HepG2 (cell line): ENCODE measurements around the gene LRBA. TPM values are rescaled to one million over a fixed set of nuclear protein-coding genes. Genes with fewer than 3 reads are reported as not detected.

Experiments used
- CBX2 ChIP-seq, 2 experiments: fragments of 200-600 bp in 1 of 2; sonication (generic); formaldehyde crosslinking in 1 of 2; IDR thresholded peaks; 2 replicates each; pipeline versions ENCODE4 v1.7.0 to v1.8.1; 2018 to 2022; ENCODE audit warnings: low read depth in 2 of 2, low read length in 1 of 2, mild to moderate bottlenecking in 1 of 2, missing genetic modification reagents in 1 of 2
- FOSL1 ChIP-seq: sonication (generic); formaldehyde crosslinking; IDR thresholded peaks from 2 replicates; pipeline ENCODE4 v1.9.0; 2021; ENCODE audit warnings: missing genetic modification reagents, borderline replicate concordance
- GABPB1 ChIP-seq: IDR thresholded peaks from 2 replicates; pipeline ENCODE4 v1.6.1; 2016; ENCODE audit warnings: mild to moderate bottlenecking, missing genetic modification reagents, moderate library complexity, missing compliant biosample characterization
- GPN1 ChIP-seq: sonication (generic); formaldehyde crosslinking; IDR thresholded peaks from 2 replicates; pipeline ENCODE4 v1.5.1; 2020; ENCODE audit warnings: missing genetic modification reagents, borderline replicate concordance
- HES4 ChIP-seq: sonication (generic); formaldehyde crosslinking; IDR thresholded peaks from 2 replicates; pipeline ENCODE4 v1.9.0; 2021; ENCODE audit warnings: mild to moderate bottlenecking, missing genetic modification reagents, borderline replicate concordance
- HNRNPL ChIP-seq: fragments of 200-400 bp; formaldehyde crosslinking; IDR thresholded peaks from 2 replicates; pipeline ENCODE4 v1.6.1; 2017; ENCODE audit warnings: mild to moderate bottlenecking, low read depth, low read length
- HNRNPUL1 ChIP-seq: fragments of 200-400 bp; formaldehyde crosslinking; IDR thresholded peaks from 2 replicates; pipeline ENCODE4 v1.6.1; 2017; ENCODE audit warnings: low read depth, mild to moderate bottlenecking, low read length, moderate library complexity
- MED1 ChIP-seq: sonication (generic); formaldehyde crosslinking; IDR thresholded peaks from 2 replicates; pipeline ENCODE4 v1.4.0; 2020; ENCODE audit warnings: missing genetic modification reagents
- NAIF1 ChIP-seq: sonication (generic); formaldehyde crosslinking; IDR thresholded peaks from 2 replicates; pipeline ENCODE4 v1.5.0; 2020; ENCODE audit warnings: mild to moderate bottlenecking, missing genetic modification reagents, borderline replicate concordance
- NR1H2 ChIP-seq: sonication (generic); formaldehyde crosslinking; IDR thresholded peaks from 2 replicates; pipeline ENCODE4 v1.8.1; 2022; ENCODE audit warnings: low read depth, missing genetic modification reagents, borderline replicate concordance
- NR2C2 ChIP-seq: sonication (generic); formaldehyde crosslinking; IDR thresholded peaks from 2 replicates; pipeline ENCODE4 v1.4.0; 2020; ENCODE audit warnings: missing genetic modification reagents, mild to moderate bottlenecking, moderate library complexity, borderline replicate concordance
- PCBP2 ChIP-seq: fragments of 200-400 bp; formaldehyde crosslinking; optimal IDR thresholded peaks from 2 replicates; pipeline ENCODE3; 2018; ENCODE audit warnings: low read length, low read depth; ENCODE audit not compliant: poor library complexity, severe bottlenecking
- RBM22 ChIP-seq: fragments of 200-400 bp; formaldehyde crosslinking; optimal IDR thresholded peaks from 2 replicates; pipeline ENCODE3; 2017; ENCODE audit warnings: mild to moderate bottlenecking, low read length, moderate library complexity
- U2AF2 ChIP-seq: fragments of 200-400 bp; formaldehyde crosslinking; IDR thresholded peaks from 2 replicates; pipeline ENCODE4 v1.6.1; 2017; ENCODE audit warnings: low read depth, mild to moderate bottlenecking, low read length
- WIZ ChIP-seq: sonication (generic); formaldehyde crosslinking; IDR thresholded peaks from 2 replicates; pipeline ENCODE4 v1.5.1; 2020; ENCODE audit warnings: mild to moderate bottlenecking, missing genetic modification reagents
- ZBTB42 ChIP-seq: sonication (generic); formaldehyde crosslinking; IDR thresholded peaks from 2 replicates; pipeline ENCODE4 v1.5.0; 2020; ENCODE audit warnings: mild to moderate bottlenecking, missing genetic modification reagents
- ZNF253 ChIP-seq: sonication (generic); formaldehyde crosslinking; IDR thresholded peaks from 2 replicates; pipeline ENCODE4 v1.8.0; 2022; ENCODE audit warnings: mild to moderate bottlenecking, missing genetic modification reagents, borderline replicate concordance
- ZNF276 ChIP-seq: sonication (generic); formaldehyde crosslinking; IDR thresholded peaks from 2 replicates; pipeline ENCODE4 v1.4.0; 2020; ENCODE audit warnings: mild to moderate bottlenecking, low read depth, missing genetic modification reagents
- ZNF503 ChIP-seq: sonication (generic); formaldehyde crosslinking; IDR thresholded peaks from 2 replicates; pipeline ENCODE4 v1.4.0; 2020; ENCODE audit warnings: missing genetic modification reagents
- ZNF549 ChIP-seq: sonication (generic); formaldehyde crosslinking; IDR thresholded peaks from 2 replicates; pipeline ENCODE4 v1.5.0; 2020; ENCODE audit warnings: missing genetic modification reagents
- ZNF83 ChIP-seq: sonication (generic); formaldehyde crosslinking; IDR thresholded peaks from 2 replicates; pipeline ENCODE4 v1.4.0; 2020; ENCODE audit warnings: missing genetic modification reagents, mild to moderate bottlenecking, borderline replicate concordance
- polyA plus RNA-seq, 8 experiments: library from polyadenylated mRNA; depleted of rRNA in 3 of 8; stranded (reverse) in 7 of 8; unstranded in 1 of 8; fragments of >200 nt; fragmentation: Illumina TruSeq in 4 of 8; extraction: Trizol in 4 of 8; gene quantifications; 2 replicates each; pipeline versions ENCODE4 v1.2.1 to v1.2.3, GENCODE V29; 2011 to 2016; ENCODE audit warnings: low read depth in 4 of 8, missing spikeins in 1 of 8, mixed read lengths in 1 of 8; ENCODE audit not compliant: insufficient read depth in 1 of 8
- total RNA-seq, 5 experiments: library from RNA; depleted of rRNA; stranded (reverse); fragments of >200 nt; fragmentation: Illumina TruSeq; extraction: Trizol; gene quantifications; 2 replicates each; pipeline ENCODE4 v1.2.3, GENCODE V29; 2016; ENCODE audit warnings: low read depth in 1 of 5

LRBA gene
- total and polyA plus RNA-seq, 2 of the 13 experiments (the other 11 are each of a cell fraction or from before 2014, with no cell fraction given) = 21.0 to 37.2 TPM

GRCh38 chr4:150714462-150715438, 300.3 kb downstream of the LRBA start (continued):
- no peak for TF ChIP-seq RBM22
- no peak for TF ChIP-seq NR2C2 (CRISPR knock-in tag)
- no peak for TF ChIP-seq ZNF83 (CRISPR knock-in tag)
- TF ChIP-seq NR1H2 (CRISPR knock-in tag) = no peak
- TF ChIP-seq GABPB1 (CRISPR knock-in tag) = no peak
- TF ChIP-seq HNRNPUL1 = no peak
- TF ChIP-seq GPN1 (CRISPR knock-in tag) = no peak
- TF ChIP-seq ZNF503 = peak; percentile 61
- TF ChIP-seq ZNF276 (CRISPR knock-in tag) = no peak
- no peak for TF ChIP-seq ZNF549 (CRISPR knock-in tag)
- no peak for TF ChIP-seq ZBTB42 (CRISPR knock-in tag)
- no peak for TF ChIP-seq CBX2 (IDR thresholded peaks at IDR 0.05; ENCODE audit: low read depth, low read length)
- no peak for TF ChIP-seq CBX2 (CRISPR knock-in tag; IDR thresholded peaks at IDR 0.05; ENCODE audit: low read depth)
- TF ChIP-seq ZNF253 (CRISPR knock-in tag) = no peak
- TF ChIP-seq MED1 (CRISPR knock-in tag) = no peak
- no peak for TF ChIP-seq U2AF2
- no peak for TF ChIP-seq HES4
- no peak for TF ChIP-seq HNRNPL
- no peak for TF ChIP-seq FOSL1
- TF ChIP-seq PCBP2 = no peak
- TF ChIP-seq WIZ = no peak
- TF ChIP-seq NAIF1 (CRISPR knock-in tag) = no peak
